MM.1S (cell line): ENCODE results near the gene TNPO3.

ENCODE experiments used
- EZH2 ChIP-seq: fragments of 300-600 bp; sonication (generic); optimal IDR thresholded peaks from 2 replicates; pipeline ENCODE3; 2017; ENCODE audit warnings: low read depth, mild to moderate bottlenecking, antibody characterized with exemption, low read length, mixed read lengths
- TF ChIP-seq, protein P1 (sequence below): fragments of 300-600 bp; sonication (generic); IDR thresholded peaks from 2 replicates; pipeline ENCODE4 v1.5.1; 2016; ENCODE audit warnings: antibody characterized with exemption, low read length, mixed read lengths

DNA sequence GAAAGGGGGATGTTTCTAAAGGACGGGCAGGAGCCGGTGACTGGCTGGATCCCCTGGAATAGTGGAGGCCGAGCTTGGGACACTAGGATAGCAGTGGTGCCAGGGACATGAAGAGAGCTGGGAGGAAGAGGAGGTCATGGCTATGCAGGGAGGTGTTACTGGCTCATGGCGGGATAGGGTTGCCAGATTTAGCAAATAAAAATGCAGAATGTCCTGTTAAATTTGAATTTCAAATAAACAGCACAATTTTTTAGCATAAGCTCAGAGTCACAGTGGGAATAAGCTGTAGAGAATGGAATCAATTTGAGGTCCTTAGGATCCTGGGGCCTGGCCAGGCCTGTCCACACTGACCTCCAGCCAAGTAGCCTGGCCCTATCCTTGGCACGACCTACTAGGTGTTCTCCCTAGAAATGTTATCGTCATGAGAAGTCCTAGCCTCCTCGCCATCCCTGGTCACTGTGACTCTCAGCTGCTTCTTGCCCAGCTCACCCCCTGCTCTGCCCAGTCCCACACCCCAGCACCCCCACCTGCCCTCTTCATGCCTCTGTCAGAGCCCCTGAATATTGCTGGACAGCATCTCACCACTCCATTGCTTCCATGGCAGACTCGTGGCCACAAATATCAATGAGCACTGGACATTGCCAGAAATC is 136.8 kb downstream of the TNPO3 start:
- TF ChIP-seq, protein P1, sequence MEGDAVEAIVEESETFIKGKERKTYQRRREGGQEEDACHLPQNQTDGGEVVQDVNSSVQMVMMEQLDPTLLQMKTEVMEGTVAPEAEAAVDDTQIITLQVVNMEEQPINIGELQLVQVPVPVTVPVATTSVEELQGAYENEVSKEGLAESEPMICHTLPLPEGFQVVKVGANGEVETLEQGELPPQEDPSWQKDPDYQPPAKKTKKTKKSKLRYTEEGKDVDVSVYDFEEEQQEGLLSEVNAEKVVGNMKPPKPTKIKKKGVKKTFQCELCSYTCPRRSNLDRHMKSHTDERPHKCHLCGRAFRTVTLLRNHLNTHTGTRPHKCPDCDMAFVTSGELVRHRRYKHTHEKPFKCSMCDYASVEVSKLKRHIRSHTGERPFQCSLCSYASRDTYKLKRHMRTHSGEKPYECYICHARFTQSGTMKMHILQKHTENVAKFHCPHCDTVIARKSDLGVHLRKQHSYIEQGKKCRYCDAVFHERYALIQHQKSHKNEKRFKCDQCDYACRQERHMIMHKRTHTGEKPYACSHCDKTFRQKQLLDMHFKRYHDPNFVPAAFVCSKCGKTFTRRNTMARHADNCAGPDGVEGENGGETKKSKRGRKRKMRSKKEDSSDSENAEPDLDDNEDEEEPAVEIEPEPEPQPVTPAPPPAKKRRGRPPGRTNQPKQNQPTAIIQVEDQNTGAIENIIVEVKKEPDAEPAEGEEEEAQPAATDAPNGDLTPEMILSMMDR, result no peak
- no peak for TF ChIP-seq EZH2
